Measurements from ENCODE around the gene POU3F4. TPM values are rescaled to one million over a fixed set of nuclear protein-coding genes. Genes with fewer than 3 reads are reported as not detected.

The POU3F4 gene
- total and polyA plus RNA-seq, 2 experiments from 2014 or later, result 0.03 TPM; not detected in 1

- Histone ChIP-seq H3K36me3 (no peaks in the 10 kb centered on the region), H3K27me3 (peaks cover 98% of the 10 kb centered on the region), H3K9me3 (ENCODE audit: low read depth) (no peaks in the 10 kb centered on the region), H3K4me3 (no peak overlapping the region), H3K4me1 (ENCODE audit: low read depth) (no peaks in the 10 kb centered on the region), H3K27ac (no peak overlapping the region)
- TF ChIP-seq CTCF (IDR thresholded peaks at IDR 0.05; ENCODE audit: low read depth, low read length), result no peak
- no peak for DNase-seq (ENCODE audit: low read depth in 1 of 2, low spot score in 1 of 2)
These were observed 3.2 kb upstream of the POU3F4 start for GRCh38 chrX:83504721-83505479.

GRCh38 chrX:83508526-83509253 lies 600 bp downstream of the POU3F4 start:
- Histone ChIP-seq H3K27me3 (peaks cover 88% of the 10 kb centered on the region), H3K4me3 (peak overlapping the region; percentile 28)
- no peak for DNase-seq (ENCODE audit: low read depth in 1 of 2, low spot score in 1 of 2)

GRCh38 chrX:83509254-83509801 lies 1.2 kb downstream of the POU3F4 start:
- Histone ChIP-seq H3K27ac (no peak overlapping the region), H3K9me3 (ENCODE audit: low read depth) (no peaks in the 10 kb centered on the region), H3K36me3 (no peaks in the 10 kb centered on the region), H3K4me3 (no peak overlapping the region), H3K4me1 (ENCODE audit: low read depth) (no peaks in the 10 kb centered on the region), H3K27me3 (peaks cover 81% of the 10 kb centered on the region)
- DNase-seq (ENCODE audit: low read depth in 1 of 2, low spot score in 1 of 2), result no peak
- TF ChIP-seq CTCF (IDR thresholded peaks at IDR 0.05; ENCODE audit: low read depth, low read length), result no peak

More at GRCh38 chrX:83508526-83509253, 600 bp downstream of the POU3F4 start:
- Histone ChIP-seq H3K27ac (no peak overlapping the region), H3K36me3 (no peaks in the 10 kb centered on the region), H3K4me1 (ENCODE audit: low read depth) (no peaks in the 10 kb centered on the region), H3K9me3 (ENCODE audit: low read depth) (no peaks in the 10 kb centered on the region)
- TF ChIP-seq CTCF (IDR thresholded peaks at IDR 0.05; ENCODE audit: low read depth, low read length), result no peak

- Histone ChIP-seq H3K4me1 (ENCODE audit: low read depth) (no peaks in the 10 kb centered on the region), H3K9me3 (ENCODE audit: low read depth) (no peaks in the 10 kb centered on the region), H3K27me3 (peaks cover 69% of the 10 kb centered on the region), H3K4me3 (peak overlapping the region; percentile 12), H3K36me3 (no peaks in the 10 kb centered on the region), H3K27ac (no peak overlapping the region)
- TF ChIP-seq CTCF (IDR thresholded peaks at IDR 0.05; ENCODE audit: low read depth, low read length), result no peak
- peak in 1 of 2 donors; percentile 24 for DNase-seq (ENCODE audit: low read depth in 1 of 2, low spot score in 1 of 2)
These were observed 2.5 kb downstream of the POU3F4 start for GRCh38 chrX:83510510-83511062.

- Histone ChIP-seq H3K9me3 (ENCODE audit: low read depth) (no peaks in the 10 kb centered on the region), H3K4me1 (ENCODE audit: low read depth) (no peaks in the 10 kb centered on the region), H3K4me3 (peak overlapping the region; percentile 12), H3K36me3 (no peaks in the 10 kb centered on the region), H3K27ac (no peak overlapping the region), H3K27me3 (peaks cover 63% of the 10 kb centered on the region)
- peak in 1 of 2 donors; percentile 44 for DNase-seq (ENCODE audit: low read depth in 1 of 2, low spot score in 1 of 2)
- no peak for TF ChIP-seq CTCF (IDR thresholded peaks at IDR 0.05; ENCODE audit: low read depth, low read length)
These were observed 3.1 kb downstream of the POU3F4 start for GRCh38 chrX:83511208-83511607.

Measured in cardiac muscle cell (in vitro differentiated cells and primary cell).